ENCODE data around the gene CHTOP.

Gene CHTOP

GRCh38 chr1:153677718-153678518, 44.1 kb downstream of the CHTOP start:
- TF ChIP-seq GATA2 (IDR thresholded peaks at IDR 0.05; ENCODE audit: low read depth, low read length) (no peak), GATA3 (IDR thresholded peaks at IDR 0.05; ENCODE audit: low read depth, low read length) (no peak)

- no peak for TF ChIP-seq GATA2 (IDR thresholded peaks at IDR 0.05; ENCODE audit: low read depth, low read length)
Observed at GRCh38 chr1:153678519-153679336, 44.9 kb downstream of the CHTOP start, which contains the start of gene NPR1. TSS of gene NPR1 (plus strand) at chr1:153678688. CDS start at chr1:153679109, 421 bp downstream.

GRCh38 chr1:153679337-153680119, 45.7 kb downstream of the CHTOP start:
- TF ChIP-seq GATA2 (IDR thresholded peaks at IDR 0.05; ENCODE audit: low read depth, low read length) (no peak), GATA3 (IDR thresholded peaks at IDR 0.05; ENCODE audit: low read depth, low read length) (no peak)

- TF ChIP-seq GATA2 (IDR thresholded peaks at IDR 0.05; ENCODE audit: low read depth, low read length), result no peak
- TF ChIP-seq GATA3 (IDR thresholded peaks at IDR 0.05; ENCODE audit: low read depth, low read length), result no peak
Observed at GRCh38 chr1:153680120-153680403, 46.2 kb downstream of the CHTOP start.

GRCh38 chr1:153682730-153683129, 48.9 kb downstream of the CHTOP start:
- TF ChIP-seq GATA2 (IDR thresholded peaks at IDR 0.05; ENCODE audit: low read depth, low read length), result no peak
- no peak for TF ChIP-seq GATA3 (IDR thresholded peaks at IDR 0.05; ENCODE audit: low read depth, low read length)

- no peak for TF ChIP-seq GATA3 (IDR thresholded peaks at IDR 0.05; ENCODE audit: low read depth, low read length)
- TF ChIP-seq GATA2 (IDR thresholded peaks at IDR 0.05; ENCODE audit: low read depth, low read length), result no peak
Observed at GRCh38 chr1:153683854-153684253, 50.0 kb downstream of the CHTOP start.

- TF ChIP-seq GATA2 (IDR thresholded peaks at IDR 0.05; ENCODE audit: low read depth, low read length) (no peak), GATA3 (IDR thresholded peaks at IDR 0.05; ENCODE audit: low read depth, low read length) (no peak)
Observed at GRCh38 chr1:153684892-153685291, 51.0 kb downstream of the CHTOP start.

- TF ChIP-seq GATA2 (IDR thresholded peaks at IDR 0.05; ENCODE audit: low read depth, low read length) (no peak), GATA3 (IDR thresholded peaks at IDR 0.05; ENCODE audit: low read depth, low read length) (no peak)
Observed at GRCh38 chr1:153685544-153686340, 51.9 kb downstream of the CHTOP start.

GRCh38 chr1:153687346-153688125, 53.7 kb downstream of the CHTOP start:
- TF ChIP-seq GATA3 (IDR thresholded peaks at IDR 0.05; ENCODE audit: low read depth, low read length) (no peak), GATA2 (IDR thresholded peaks at IDR 0.05; ENCODE audit: low read depth, low read length) (no peak)

- TF ChIP-seq GATA2 (IDR thresholded peaks at IDR 0.05; ENCODE audit: low read depth, low read length) (no peak), GATA3 (IDR thresholded peaks at IDR 0.05; ENCODE audit: low read depth, low read length) (no peak)
Observed at GRCh38 chr1:153688276-153688675, 54.4 kb downstream of the CHTOP start.

- no peak for TF ChIP-seq GATA3 (IDR thresholded peaks at IDR 0.05; ENCODE audit: low read depth, low read length)
- no peak for TF ChIP-seq GATA2 (IDR thresholded peaks at IDR 0.05; ENCODE audit: low read depth, low read length)
Observed at GRCh38 chr1:153688736-153689328, 55.0 kb downstream of the CHTOP start.

GRCh38 chr1:153693466-153693865, 59.6 kb downstream of the CHTOP start:
- TF ChIP-seq GATA3 (IDR thresholded peaks at IDR 0.05; ENCODE audit: low read depth, low read length) (no peak), GATA2 (IDR thresholded peaks at IDR 0.05; ENCODE audit: low read depth, low read length) (no peak)
